Measurements from ENCODE around the gene HOXA3. TPM values are rescaled to one million over a fixed set of nuclear protein-coding genes. Genes with fewer than 3 reads are reported as not detected.

HOXA3 gene
- total and polyA plus RNA-seq, 2 of the 8 experiments (the other 6 are each of a cell fraction or from before 2014, with no cell fraction given): not detected

DNA sequence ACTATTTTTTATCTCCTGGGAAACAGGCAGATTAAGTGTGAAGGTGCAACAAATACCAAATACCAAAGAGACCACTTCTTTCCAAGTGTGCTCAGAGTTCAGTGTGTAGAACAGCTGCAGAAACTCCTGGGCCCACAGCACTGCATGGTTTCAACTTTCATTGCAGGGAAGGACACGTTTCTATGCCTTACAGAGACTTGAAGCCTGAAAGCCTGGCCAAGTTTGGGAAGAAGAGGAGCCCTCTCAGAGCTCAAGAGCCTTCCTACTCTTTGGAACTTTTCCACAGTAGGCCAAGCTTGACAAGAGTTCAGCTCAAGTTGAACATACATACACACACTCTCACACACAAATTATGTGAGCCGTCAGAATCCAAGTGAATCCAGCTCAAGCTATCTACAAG, 24.3 kb downstream of the HOXA3 start:
- H2AFZ ChIP-seq (ENCODE audit: low read length): no peak overlapping the region
- H3K36me3 ChIP-seq (ENCODE audit: control insufficient read depth in 2 of 4, insufficient read depth in 4 of 4, low read length in 3 of 4): peaks cover 0 to 12% (median 0%) of the 10 kb centered on the region in 4 experiments; a peak in 2 of 8 replicates
- H3K79me1 ChIP-seq (ENCODE audit: low read depth, low read length): no peaks in the 10 kb centered on the region
- WGBS, 2 experiments (ENCODE audit: extremely low coverage in 1 of 2, insufficient coverage in 1 of 2, insufficient read length in 1 of 2, insufficient replicate concordance in 2 of 2, low coverage in 1 of 2, low lambda C conversion rate in 2 of 2, missing lambda C conversion rate in 1 of 2): 51% methylated on average over 2 of the region's 2 CpGs; no CpG with 5 or more reads in 1 of the 2 experiments
- H3K27ac ChIP-seq (ENCODE audit: low read depth, low read length): no peak overlapping the region
- H3K4me3 ChIP-seq (ENCODE audit: extremely low read depth in 1 of 4, insufficient read depth in 2 of 4, low read depth in 3 of 4, low read length in 4 of 4): no peak overlapping the region
- no peak overlapping the region for H4K91ac ChIP-seq (replicated peaks; ENCODE audit: insufficient read length, low read length)
- no peak overlapping the region for H3K4me2 ChIP-seq (ENCODE audit: insufficient read depth in 1 of 2, low read depth in 2 of 2, low read length in 2 of 2)
- peaks cover 99 to 100% (median 100%) of the 10 kb centered on the region in 4 experiments for H3K27me3 ChIP-seq (replicated peaks in 1 of 4; ENCODE audit: control insufficient read depth in 3 of 4, extremely low read depth in 1 of 4, insufficient read depth in 3 of 4, low read length in 3 of 4)
- no peak overlapping the region for H3K56ac ChIP-seq (replicated peaks; ENCODE audit: insufficient read length, low read depth, low read length)
- H3K4me1 ChIP-seq (replicated peaks in 1 of 4; ENCODE audit: control insufficient read depth in 3 of 4, insufficient read depth in 4 of 4, low read length in 3 of 4): peaks cover 0 to 6% (median 2%) of the 10 kb centered on the region in 4 experiments; a peak in 4 of 7 replicates
- H2BK15ac ChIP-seq (ENCODE audit: low read length): no peak overlapping the region
- no peak overlapping the region for H3K18ac ChIP-seq (ENCODE audit: extremely low read depth, low read length)
- H3K23ac ChIP-seq (ENCODE audit: insufficient read length): no peak overlapping the region
- H3K9ac ChIP-seq (replicated peaks in 1 of 4; ENCODE audit: extremely low read depth in 1 of 4, low read depth in 3 of 4, low read length in 3 of 4): no peak overlapping the region
- no peaks in the 10 kb centered on the region for H3K79me2 ChIP-seq (ENCODE audit: control insufficient read depth in 1 of 2, insufficient read depth in 2 of 2, low read length in 2 of 2)
- H2BK120ac ChIP-seq (replicated peaks; ENCODE audit: low read depth, low read length): no peak overlapping the region
- H4K5ac ChIP-seq (ENCODE audit: insufficient read length, low read depth, low read length): no peak overlapping the region
- no peak overlapping the region for H3K4ac ChIP-seq (replicated peaks; ENCODE audit: insufficient read length, low read depth, low read length)
- H2BK12ac ChIP-seq (ENCODE audit: low read depth, low read length): no peak overlapping the region
- DNase-seq (ENCODE audit: low read depth in 1 of 2, low spot score in 2 of 2) (no peak), FAIRE-seq (no peak)
- peaks cover 4% of the 10 kb centered on the region; the same call in 1 of the 2 replicates for H3K23me2 ChIP-seq (ENCODE audit: low read depth, low read length)
- H2AK5ac ChIP-seq (ENCODE audit: low read depth, low read length): no peak overlapping the region
- POLR2A ChIA-PET (ENCODE audit: partially characterized antibody): no interaction called here
- H3K9me3 ChIP-seq (ENCODE audit: insufficient read depth in 2 of 2, low read depth in 1 of 2, low read length in 1 of 2): peaks cover 0 to 4% of the 10 kb centered on the region in 2 experiments; a peak in 1 of 4 replicates
- peaks cover 24 to 37% of the 10 kb centered on the region in 2 experiments for H4K20me1 ChIP-seq (replicated peaks in 1 of 2; ENCODE audit: control insufficient read depth in 1 of 2, insufficient read depth in 2 of 2, low read length in 2 of 2)
- CTCF ChIA-PET (ENCODE audit: partially characterized antibody): interaction anchor here (0.9 to 2.3 kb wide), 7 partner anchors 8 to 33 kb away, joined by 3 to 10 read pairs (median 4); partner anchors contain the start of gene HOXA5
- no peak overlapping the region for H3K14ac ChIP-seq (ENCODE audit: insufficient read length)
- no peak overlapping the region for H4K8ac ChIP-seq (ENCODE audit: extremely low read depth, insufficient read depth, low read length)
- TF ChIP-seq, protein P1, sequence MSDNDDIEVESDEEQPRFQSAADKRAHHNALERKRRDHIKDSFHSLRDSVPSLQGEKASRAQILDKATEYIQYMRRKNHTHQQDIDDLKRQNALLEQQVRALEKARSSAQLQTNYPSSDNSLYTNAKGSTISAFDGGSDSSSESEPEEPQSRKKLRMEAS (IDR thresholded peaks at IDR 0.05): no peak
- peak; percentile 31 for TF ChIP-seq EZH2 (IDR thresholded peaks at IDR 0.05; ENCODE audit: low read depth, low read length, severe bottlenecking)
- no peak overlapping the region for H2BK20ac ChIP-seq (ENCODE audit: low read length)
- no peak overlapping the region for H2BK5ac ChIP-seq (ENCODE audit: low read depth, low read length)
